Esophagus (tissue), 2 donors: ENCODE measurements around the gene SPAG16. TPM values are rescaled to one million over a fixed set of nuclear protein-coding genes. Genes with fewer than 3 reads are reported as not detected.

Source experiments
- H3K27ac ChIP-seq, 2 donors: one replicate each; pipeline ENCODE4 v1.5.1; 2013; ENCODE audit warnings: low read depth in 2 of 2, mild to moderate bottlenecking in 2 of 2, inconsistent platforms in 1 of 2, low read length in 1 of 2, moderate library complexity in 1 of 2
- H3K27me3 ChIP-seq, 2 donors: one replicate each; pipeline ENCODE4 v1.6.1; 2013; ENCODE audit warnings: low read length in 2 of 2, control low read depth in 1 of 2, mild to moderate bottlenecking in 1 of 2; ENCODE audit not compliant: insufficient read depth in 2 of 2, control insufficient read depth in 1 of 2
- H3K36me3 ChIP-seq, 2 donors: one replicate each; pipeline ENCODE4 v1.6.1; 2013; ENCODE audit warnings: low read length in 1 of 2; ENCODE audit not compliant: control insufficient read depth in 2 of 2, insufficient read depth in 2 of 2
- H3K4me1 ChIP-seq, 2 donors: one replicate each; pipeline ENCODE4 v1.6.1; 2013; ENCODE audit warnings: low read length in 1 of 2; ENCODE audit not compliant: control insufficient read depth in 2 of 2, insufficient read depth in 2 of 2
- H3K4me3 ChIP-seq, 2 donors: one replicate each; pipeline ENCODE4 v1.5.1; 2013; ENCODE audit warnings: low read length in 2 of 2, mild to moderate bottlenecking in 2 of 2, low read depth in 1 of 2, moderate library complexity in 1 of 2
- H3K9me3 ChIP-seq, 2 donors: one replicate each; pipeline ENCODE4 v1.6.1; 2013; ENCODE audit warnings: mild to moderate bottlenecking in 2 of 2, low read depth in 1 of 2, low read length in 1 of 2, moderate library complexity in 1 of 2; ENCODE audit not compliant: control insufficient read depth in 2 of 2, insufficient read depth in 1 of 2
- WGBS, 2 donors: extraction: QIAGEN DNeasy Blood & Tissue Kit; methylation state at CpG; one replicate each; pipeline ENCODE4 v1.1.7; 2013; 5-methylcytosine and 5-hydroxymethylcytosine counted together
- polyA plus RNA-seq, 2 donors: library from polyadenylated mRNA; stranded (reverse); fragments of 200-250 nt; gene quantifications; one replicate each; pipeline ENCODE4 v1.2.3, GENCODE V29; 2013
- donor health status: healthy with polysubstance abuse.
- donor health status: Bipolar disorder and iron deficiency.

SPAG16 gene
- polyA plus RNA-seq, result 10 to 100 TPM; 20.4 to 21.2 TPM

GRCh38 chr2:213284105-213285090 lies at the start of gene SPAG16:
SPAG16 (plus strand) TSS chr2:213284464.
- Histone ChIP-seq H3K36me3 (no peaks in the 10 kb centered on the region), H3K4me3 (peak within 1 kb of the TSS; percentile 70 to 91), H3K27ac (peak within 1 kb of the TSS; percentile 67 to 87), H3K27me3 (no peaks in the 10 kb centered on the region), H3K9me3 (no peaks in the 10 kb centered on the region), H3K4me1 (no peaks in the 10 kb centered on the region)
- WGBS, 2 donors, result 1% methylated on average over 59 of the region's 59 CpGs

DNA sequence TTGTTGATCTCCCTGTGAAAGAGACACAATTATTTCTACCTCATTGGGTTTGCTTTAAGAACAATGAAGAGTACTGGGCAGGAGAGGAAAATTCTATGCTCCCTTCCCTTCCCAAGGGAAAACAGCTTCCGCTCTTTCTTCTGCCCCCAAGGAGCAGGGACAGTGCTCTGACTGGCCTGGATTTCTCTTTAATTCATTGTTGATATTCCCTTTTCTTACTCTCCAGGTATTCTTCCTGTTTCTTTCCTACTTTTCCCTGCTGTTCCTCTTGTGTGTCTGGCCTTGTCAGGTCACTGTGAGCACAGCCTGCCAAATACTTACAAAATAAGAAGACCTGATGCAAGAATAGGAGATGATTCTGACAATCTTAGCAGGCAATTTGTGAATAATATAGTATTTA lies 49.6 kb upstream of the SPAG16 start:
- H3K36me3 ChIP-seq, result no peaks in the 10 kb centered on the region
- no peak overlapping the region for H3K27ac ChIP-seq
- 88 to 90% methylated on average over 1 of the region's 1 CpG for WGBS, 2 donors

DNA sequence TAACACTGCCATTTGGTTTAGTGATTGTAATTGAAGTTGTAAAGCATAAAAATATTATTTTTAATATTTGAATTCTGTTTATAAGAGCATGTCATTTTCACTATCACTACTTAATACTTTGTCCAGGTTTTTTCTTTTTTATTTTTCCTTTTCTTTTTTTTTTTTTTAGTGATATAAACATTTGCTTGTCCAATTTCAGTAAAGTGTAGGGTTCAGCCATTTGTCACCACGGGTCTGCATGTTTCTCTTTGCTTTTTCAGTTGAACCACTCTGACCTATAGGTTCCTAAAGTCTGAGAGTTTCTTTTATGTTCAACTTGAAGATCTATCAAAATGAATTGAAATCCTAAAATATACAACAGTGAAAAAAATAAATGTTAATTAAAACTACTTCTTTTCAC lies 48.5 kb upstream of the SPAG16 start:
- Histone ChIP-seq H3K27me3 (no peaks in the 10 kb centered on the region), H3K36me3 (no peaks in the 10 kb centered on the region), H3K4me1 (no peaks in the 10 kb centered on the region), H3K9me3 (no peaks in the 10 kb centered on the region), H3K4me3 (no peak overlapping the region), H3K27ac (no peak overlapping the region)
- WGBS, 2 donors, result 71 to 80% methylated on average over 1 of the region's 1 CpG

More for the DNA sequence above, 49.6 kb upstream of the SPAG16 start:
- Histone ChIP-seq H3K9me3 (no peaks in the 10 kb centered on the region), H3K27me3 (no peaks in the 10 kb centered on the region), H3K4me3 (no peak overlapping the region), H3K4me1 (no peaks in the 10 kb centered on the region)

- Histone ChIP-seq H3K9me3 (no peaks in the 10 kb centered on the region), H3K36me3 (no peaks in the 10 kb centered on the region), H3K27ac (no peak overlapping the region), H3K4me1 (no peaks in the 10 kb centered on the region), H3K4me3 (no peak overlapping the region), H3K27me3 (no peaks in the 10 kb centered on the region)
- 71 to 79% methylated on average over 1 of the region's 1 CpG for WGBS, 2 donors
Measured at GRCh38 chr2:213237251-213237650, 47.0 kb upstream of the SPAG16 start.

DNA sequence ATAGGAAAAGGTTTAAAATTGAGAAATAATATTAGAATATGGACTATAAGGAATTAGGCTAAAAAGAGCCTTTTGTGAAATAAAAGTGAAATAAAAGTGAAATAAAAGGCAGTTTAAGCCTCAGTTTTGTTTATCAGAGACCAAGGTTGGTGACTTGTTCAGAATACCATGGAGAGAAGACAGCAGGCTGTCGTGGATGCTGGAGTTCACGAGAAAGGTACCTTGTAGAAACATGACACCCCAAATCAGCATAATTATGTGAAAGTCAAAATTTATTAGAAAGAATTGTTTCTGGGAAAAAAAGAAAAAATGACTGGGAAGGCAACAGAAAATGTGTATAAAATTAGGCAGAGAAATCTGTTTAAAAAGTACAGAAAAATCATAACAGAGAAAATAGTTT lies 46.5 kb upstream of the SPAG16 start:
- Histone ChIP-seq H3K27ac (no peak overlapping the region), H3K36me3 (no peaks in the 10 kb centered on the region), H3K4me3 (no peak overlapping the region), H3K27me3 (no peaks in the 10 kb centered on the region), H3K9me3 (no peaks in the 10 kb centered on the region), H3K4me1 (no peaks in the 10 kb centered on the region)
- WGBS, 2 donors, result 76 to 80% methylated on average over 2 of the region's 2 CpGs

- H3K36me3 ChIP-seq, result no peaks in the 10 kb centered on the region
- H3K4me1 ChIP-seq, result no peaks in the 10 kb centered on the region
- H3K4me3 ChIP-seq, result no peak overlapping the region
- WGBS, 2 donors, result 23 to 29% methylated on average over 3 of the region's 3 CpGs
- no peaks in the 10 kb centered on the region for H3K9me3 ChIP-seq
- no peaks in the 10 kb centered on the region for H3K27me3 ChIP-seq
- H3K27ac ChIP-seq, result peak overlapping the region in 1 of 2 donors; percentile 80
Measured at GRCh38 chr2:213238753-213239495, 45.3 kb upstream of the SPAG16 start.

DNA sequence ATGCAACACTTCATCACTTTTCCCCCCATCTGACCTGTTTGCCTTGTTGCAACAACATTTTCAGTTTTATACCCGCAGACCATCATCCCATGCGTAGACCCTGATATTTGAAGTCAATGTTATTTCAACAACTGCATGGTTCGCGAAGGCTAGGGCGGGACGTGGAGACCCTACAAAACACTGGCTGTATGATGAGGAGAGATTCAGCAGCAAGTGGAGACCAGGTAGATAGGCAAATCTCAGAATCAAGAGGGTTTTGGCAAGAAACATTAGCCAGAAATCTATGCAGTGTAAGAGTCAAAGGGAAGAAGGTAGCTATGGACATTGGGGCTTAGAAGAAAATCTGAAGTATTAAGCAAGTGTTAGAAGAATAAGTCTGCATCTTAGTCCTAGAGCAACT lies 42.4 kb upstream of the SPAG16 start:
- Histone ChIP-seq H3K36me3 (no peaks in the 10 kb centered on the region), H3K4me3 (no peak overlapping the region), H3K27ac (no peak overlapping the region), H3K27me3 (no peaks in the 10 kb centered on the region), H3K4me1 (no peaks in the 10 kb centered on the region), H3K9me3 (no peaks in the 10 kb centered on the region)
- WGBS, 2 donors, result 93% methylated on average over 6 of the region's 6 CpGs

DNA sequence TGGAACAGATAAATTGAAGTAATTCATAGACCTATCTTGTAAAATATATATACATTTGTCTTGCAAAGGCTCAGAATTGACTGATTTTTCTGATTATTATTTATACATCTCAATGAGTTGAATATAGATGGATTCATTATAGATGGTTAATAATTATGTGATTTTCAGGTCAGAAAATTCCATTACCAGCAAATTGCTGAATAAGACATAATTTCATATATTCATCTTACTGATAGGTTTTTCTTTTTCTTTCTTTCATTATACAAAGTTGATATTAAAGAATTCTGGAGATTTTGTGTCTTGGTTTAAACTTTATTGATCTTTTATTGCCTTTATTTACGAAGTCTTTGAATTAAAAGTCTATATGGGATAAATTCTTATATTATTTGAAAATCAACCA lies 41.6 kb upstream of the SPAG16 start:
- Histone ChIP-seq H3K4me3 (no peak overlapping the region), H3K27ac (no peak overlapping the region), H3K9me3 (no peaks in the 10 kb centered on the region), H3K27me3 (no peaks in the 10 kb centered on the region), H3K36me3 (no peaks in the 10 kb centered on the region), H3K4me1 (no peaks in the 10 kb centered on the region)
- 89 to 98% methylated on average over 1 of the region's 1 CpG for WGBS, 2 donors

- Histone ChIP-seq H3K27me3 (no peaks in the 10 kb centered on the region), H3K4me3 (no peak overlapping the region), H3K4me1 (no peaks in the 10 kb centered on the region), H3K9me3 (no peaks in the 10 kb centered on the region), H3K36me3 (no peaks in the 10 kb centered on the region), H3K27ac (no peak overlapping the region)
- 73 to 84% methylated on average over 6 of the region's 6 CpGs for WGBS, 2 donors
Measured at GRCh38 chr2:213243189-213244044, 40.8 kb upstream of the SPAG16 start.
